RWPE1 (cell line): Measurements from ENCODE around the gene CABYR.

ENCODE experiments used
- CTCF ChIA-PET: fragments of 350-600 bp; sonication (Branson Sonifier 250); formaldehyde crosslinking; extraction: SDS; loops from one replicate; lab custom pipeline; 2021; lab: Yijun Ruan, JAX
- POLR2A ChIA-PET: fragments of 400-600 bp; formaldehyde crosslinking; extraction: SDS; loops from one replicate; lab custom pipeline; 2020; ENCODE audit warnings: antibody characterized with exemption; ENCODE audit not compliant: low non-redundant PET; lab: Yijun Ruan, JAX
- DNase-seq: peaks from one replicate; pipeline ENCODE4 v3.0.0; 2012; ENCODE audit warnings: low spot score
- H3K27ac ChIP-seq: fragments of 450-650 bp; 2 replicates; pipeline ENCODE4 v1.5.1; 2017
- CTCF ChIP-seq: fragments of 450-650 bp; conservative IDR thresholded peaks from 2 replicates; pipeline ENCODE4 v1.5.1; 2017; ENCODE audit warnings: low read depth, mild to moderate bottlenecking

CABYR gene

GRCh38 chr18:24095976-24096375, 42.9 kb upstream of the CABYR start:
- POLR2A ChIA-PET, result no interaction called here
- no peak for TF ChIP-seq CTCF
- DNase-seq, result no peak
- CTCF ChIA-PET, result interaction anchor here (0.6 kb wide), 2 partner anchors 178 to 299 kb away, joined by 3 read pairs; no protein-coding TSS in a partner anchor
- H3K27ac ChIP-seq, result no peak overlapping the region

- CTCF ChIA-PET, result interaction anchor here (0.7 kb wide), 1 partner anchor 43 kb away, joined by 3 read pairs; no protein-coding TSS in a partner anchor
- POLR2A ChIA-PET, result no interaction called here
- no peak overlapping the region for H3K27ac ChIP-seq
- no peak for DNase-seq
- no peak for TF ChIP-seq CTCF
Observed at GRCh38 chr18:24103320-24104021, 35.4 kb upstream of the CABYR start.

- no peak for TF ChIP-seq CTCF
- POLR2A ChIA-PET, result no interaction called here
- CTCF ChIA-PET, result interaction anchor here (0.7 kb wide), 1 partner anchor 44 kb away, joined by 3 read pairs; no protein-coding TSS in a partner anchor
- no peak for DNase-seq
- H3K27ac ChIP-seq, result no peak overlapping the region
Observed at GRCh38 chr18:24104486-24104885, 34.4 kb upstream of the CABYR start.

- no peak overlapping the region for H3K27ac ChIP-seq
- DNase-seq, result no peak
- CTCF ChIA-PET, result no interaction called here
Observed at GRCh38 chr18:24108641-24109040, 30.2 kb upstream of the CABYR start.

GRCh38 chr18:24111936-24112335, 26.9 kb upstream of the CABYR start:
- DNase-seq, result no peak
- ChIA-PET POLR2A (no interaction called here), CTCF (no interaction called here)
- H3K27ac ChIP-seq, result no peak overlapping the region
- no peak for TF ChIP-seq CTCF

More at GRCh38 chr18:24108641-24109040, 30.2 kb upstream of the CABYR start:
- TF ChIP-seq CTCF, result no peak
- POLR2A ChIA-PET, result no interaction called here

- ChIA-PET CTCF (no interaction called here), POLR2A (no interaction called here)
- no peak for DNase-seq
- TF ChIP-seq CTCF, result no peak
- H3K27ac ChIP-seq, result no peak overlapping the region
Observed at GRCh38 chr18:24112464-24112863, 26.4 kb upstream of the CABYR start.
